Adipose tissue (tissue), 3 donors: ENCODE measurements around the gene MACROD2. TPM values are rescaled to one million over a fixed set of nuclear protein-coding genes. Genes with fewer than 3 reads are reported as not detected.

ENCODE experiments used
- H3K27ac ChIP-seq: one replicate; pipeline ENCODE4 v1.5.1; 2013; ENCODE audit warnings: low read depth, low read length
- WGBS, 3 donors: extraction: QIAGEN DNeasy Blood & Tissue Kit; methylation state at CpG; one replicate each; pipeline ENCODE4 v1.1.7; 2013; 5-methylcytosine and 5-hydroxymethylcytosine counted together
- polyA plus RNA-seq, 3 donors: library from polyadenylated mRNA; stranded (reverse); fragments of 200-250 nt; gene quantifications; one replicate each; pipeline ENCODE4 v1.2.3, GENCODE V29; 2013
- donor health status: healthy with polysubstance abuse.
- donor health status: Bipolar disorder and iron deficiency.
- donor health status: healthy.

The MACROD2 gene
- polyA plus RNA-seq, 3 donors = 0.11 to 0.98 (median 0.56) TPM

DNA sequence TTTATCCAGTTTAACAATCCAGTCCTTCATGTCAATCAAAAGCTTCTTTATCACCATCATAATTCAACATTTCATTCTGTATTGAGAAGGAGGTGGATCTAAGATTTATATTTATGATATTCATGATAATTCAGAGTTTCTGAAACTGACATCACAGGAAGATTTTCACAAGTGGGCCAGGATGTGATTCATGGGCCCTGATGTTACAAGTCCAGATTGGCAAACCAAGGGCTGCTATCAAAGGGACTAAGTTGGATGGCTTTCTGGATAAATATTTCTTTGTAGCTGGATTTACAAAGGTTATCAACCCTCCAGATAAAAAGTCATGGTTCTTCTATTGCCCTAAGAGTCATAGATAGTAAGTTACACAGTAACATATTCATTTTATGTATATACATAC, 1711.4 kb downstream of the MACROD2 start:
- no peak overlapping the region for H3K27ac ChIP-seq

DNA sequence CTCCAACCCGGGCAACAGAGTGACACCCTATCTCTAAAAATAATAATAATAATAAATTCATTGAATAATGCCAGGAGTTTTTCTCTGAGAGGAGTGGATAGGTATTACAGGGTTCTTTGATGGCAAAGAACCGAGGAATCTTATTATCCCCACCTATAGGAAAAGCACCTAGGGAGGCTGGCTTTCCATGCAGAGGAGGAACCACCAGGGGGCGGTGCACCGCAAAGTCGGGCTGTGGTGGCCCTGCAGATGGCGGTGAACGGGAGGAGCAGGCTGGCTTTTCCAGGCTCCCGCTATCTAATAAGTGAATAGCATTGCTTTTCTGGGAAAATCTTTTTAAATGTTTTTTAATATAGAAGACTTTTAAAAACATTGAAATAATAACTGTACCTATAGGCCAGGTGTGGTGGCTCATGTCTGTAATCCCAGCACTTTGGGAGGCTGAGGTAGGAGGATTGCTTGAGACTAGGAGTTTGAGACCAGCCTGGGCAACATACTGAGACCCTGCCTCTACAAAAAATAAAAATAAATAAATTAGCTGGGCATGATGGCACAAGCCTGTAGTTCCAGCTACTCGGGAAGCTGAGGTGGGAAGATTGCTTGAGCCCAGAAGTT, 1713.8 kb downstream of the MACROD2 start:
- WGBS, 3 donors = 53 to 64% (median 64%) methylated on average over 9 of the region's 9 CpGs

DNA sequence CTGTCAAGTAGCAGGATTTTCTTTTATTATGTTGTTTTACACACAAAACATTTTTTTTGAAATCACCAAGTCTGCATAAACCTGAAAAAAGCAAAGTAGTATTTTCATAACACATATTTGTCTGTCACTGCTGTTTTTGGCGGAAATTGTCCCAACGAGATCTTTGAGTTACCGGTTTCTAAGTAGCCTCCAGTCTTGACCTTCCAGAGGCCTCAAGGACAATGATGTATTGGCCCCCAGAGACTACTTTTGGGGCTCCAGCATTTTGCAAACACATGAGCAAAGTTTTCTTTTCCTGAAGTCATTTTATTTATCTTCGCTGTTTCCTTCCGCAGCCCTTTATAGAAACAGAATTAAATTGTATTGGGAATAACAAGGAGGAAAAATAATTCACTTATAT, 1715.3 kb downstream of the MACROD2 start:
- no peak overlapping the region for H3K27ac ChIP-seq
- WGBS, 3 donors = 56 to 74% (median 72%) methylated on average over 5 of the region's 5 CpGs

More for the DNA sequence above, 1713.8 kb downstream of the MACROD2 start:
- no peak overlapping the region for H3K27ac ChIP-seq

DNA sequence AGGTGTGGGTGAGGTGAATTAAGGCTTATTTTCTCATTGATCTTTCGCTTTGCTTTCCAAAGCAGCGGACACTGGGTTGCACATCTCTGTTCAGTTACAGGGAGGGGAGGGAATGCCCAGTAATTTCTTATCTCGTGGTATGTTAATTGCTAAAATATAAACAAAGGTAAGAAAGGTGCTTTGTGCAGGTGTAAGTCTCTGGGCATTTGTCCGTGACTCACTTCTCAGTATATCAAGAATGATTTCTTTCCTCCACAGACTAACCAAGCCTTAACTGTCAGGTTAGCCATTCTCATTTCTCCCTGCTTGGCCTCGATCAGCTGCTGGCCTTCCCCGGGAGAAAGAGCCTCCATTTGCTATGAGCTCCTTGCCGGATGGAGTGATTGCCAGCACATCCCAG, 1715.9 kb downstream of the MACROD2 start:
- no peak overlapping the region for H3K27ac ChIP-seq
- WGBS, 3 donors = 28 to 82% (median 80%) methylated on average over 7 of the region's 7 CpGs

DNA sequence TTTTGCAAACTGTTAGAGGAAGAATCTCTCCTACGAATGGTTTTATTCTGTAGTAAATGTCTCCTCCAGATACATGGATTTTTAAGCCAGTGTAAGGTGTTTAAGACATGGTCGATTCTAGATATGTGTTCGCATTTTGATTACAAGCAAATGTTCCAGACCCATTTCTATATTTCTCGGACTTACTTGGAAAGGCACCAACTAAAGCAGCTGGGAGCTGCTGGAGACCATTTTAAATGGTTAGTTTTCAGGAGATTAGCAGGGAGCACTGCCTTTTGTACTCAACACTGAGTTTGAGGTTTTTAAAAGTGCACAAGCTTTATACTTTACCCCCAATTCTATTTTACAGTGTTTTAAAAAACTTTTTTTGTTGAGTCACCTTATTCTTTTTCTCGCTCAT, 1720.9 kb downstream of the MACROD2 start:
- H3K27ac ChIP-seq = no peak overlapping the region
- WGBS, 3 donors = 70 to 81% (median 79%) methylated on average over 5 of the region's 5 CpGs

DNA sequence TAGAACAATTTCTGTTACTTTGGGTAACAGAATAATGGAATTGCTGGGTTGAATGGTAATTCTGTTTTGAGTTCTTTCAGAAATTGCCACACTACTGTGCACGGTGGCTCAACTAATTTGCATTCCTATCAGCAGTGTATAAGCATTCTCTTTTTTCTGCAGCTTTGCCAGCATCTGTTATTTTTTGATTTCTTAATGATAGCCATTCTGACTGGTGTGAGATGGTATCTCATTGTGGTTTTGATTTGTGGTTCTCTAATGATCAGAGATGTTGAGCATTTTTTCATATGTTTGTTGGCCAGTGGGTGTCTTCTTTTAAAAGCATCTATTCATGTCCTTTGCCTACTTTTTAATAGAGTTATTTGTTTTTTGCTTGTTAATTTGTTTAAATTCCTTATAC, 1731.1 kb downstream of the MACROD2 start:
- 91 to 95% (median 94%) methylated on average over 1 of the region's 1 CpG for WGBS, 3 donors
- H3K27ac ChIP-seq = no peak overlapping the region

DNA sequence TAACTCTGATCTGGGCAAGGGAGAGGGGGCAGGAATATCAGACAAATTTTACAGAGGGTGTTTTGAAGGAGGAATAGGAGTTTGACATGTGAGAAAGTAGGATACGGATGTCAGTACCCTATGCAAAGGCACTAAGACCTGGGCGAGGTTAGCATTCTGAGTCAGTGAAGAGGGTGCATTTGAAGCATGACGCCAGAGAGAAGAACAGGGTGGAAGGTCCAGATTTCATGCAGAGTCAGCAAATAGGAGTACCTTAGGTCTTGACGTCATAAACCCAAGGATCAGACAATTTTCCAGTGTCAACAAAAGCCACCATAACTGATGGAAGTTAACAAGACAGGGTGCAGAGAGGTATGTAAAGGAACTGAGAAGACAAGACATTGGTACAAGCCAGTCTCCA, 1738.7 kb downstream of the MACROD2 start:
- no peak overlapping the region for H3K27ac ChIP-seq
- 67 to 75% (median 71%) methylated on average over 4 of the region's 4 CpGs for WGBS, 3 donors

DNA sequence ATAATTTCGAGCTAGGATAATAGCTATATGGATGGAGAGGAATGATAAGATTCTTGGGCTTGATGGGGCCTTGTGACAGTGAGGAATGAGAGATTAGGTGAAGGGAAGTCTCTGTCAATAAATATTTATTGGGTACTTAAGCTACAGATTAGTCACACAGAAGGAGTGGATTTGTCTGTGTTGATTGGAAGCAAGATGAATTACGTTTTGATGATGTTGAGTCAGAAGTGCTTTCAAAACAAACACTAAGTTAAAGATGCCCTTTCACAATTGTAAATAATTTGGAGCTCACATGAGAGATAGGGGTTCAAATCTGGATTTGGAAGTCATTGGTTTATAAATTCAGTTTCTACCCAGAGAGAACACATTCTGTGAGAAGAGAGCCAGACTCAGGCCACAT, 1743.7 kb downstream of the MACROD2 start:
- 66 to 73% (median 68%) methylated on average over 2 of the region's 2 CpGs for WGBS, 3 donors
- H3K27ac ChIP-seq = no peak overlapping the region

DNA sequence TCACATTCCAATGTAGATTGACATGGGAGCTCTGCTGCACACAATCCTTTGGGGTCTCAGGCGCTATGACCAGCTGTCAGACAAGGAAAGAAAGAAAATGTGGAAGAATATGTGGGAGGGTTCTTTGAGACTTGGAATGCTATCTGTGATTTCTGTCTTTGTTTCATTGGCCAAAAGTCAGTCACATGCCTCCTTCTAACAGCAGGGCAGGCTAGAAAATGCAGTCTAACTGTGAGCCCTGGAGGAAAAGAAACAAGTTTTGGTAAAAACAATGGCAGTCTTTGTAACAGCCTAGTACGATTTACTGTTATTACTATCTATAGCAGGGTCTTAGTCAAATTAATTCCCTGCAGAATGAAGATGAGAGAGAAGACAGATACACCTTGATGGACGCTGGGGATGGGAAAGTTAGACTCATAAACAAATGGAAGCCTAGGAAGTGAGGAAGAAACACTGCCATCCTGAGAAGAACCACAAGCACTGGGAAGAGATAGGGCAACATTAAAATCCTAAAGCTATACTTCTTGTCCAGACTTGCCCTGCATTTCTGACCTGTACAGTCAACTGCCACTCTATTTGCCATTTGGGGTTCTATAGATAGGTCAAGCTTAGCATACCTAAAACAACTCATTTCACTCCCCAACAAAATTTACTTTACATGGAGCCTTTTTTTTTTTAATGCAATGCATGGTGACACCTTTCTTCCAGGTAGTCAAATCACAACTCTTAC, 1744.9 kb downstream of the MACROD2 start:
- H3K27ac ChIP-seq = no peak overlapping the region
- 78 to 87% (median 78%) methylated on average over 3 of the region's 3 CpGs for WGBS, 3 donors

DNA sequence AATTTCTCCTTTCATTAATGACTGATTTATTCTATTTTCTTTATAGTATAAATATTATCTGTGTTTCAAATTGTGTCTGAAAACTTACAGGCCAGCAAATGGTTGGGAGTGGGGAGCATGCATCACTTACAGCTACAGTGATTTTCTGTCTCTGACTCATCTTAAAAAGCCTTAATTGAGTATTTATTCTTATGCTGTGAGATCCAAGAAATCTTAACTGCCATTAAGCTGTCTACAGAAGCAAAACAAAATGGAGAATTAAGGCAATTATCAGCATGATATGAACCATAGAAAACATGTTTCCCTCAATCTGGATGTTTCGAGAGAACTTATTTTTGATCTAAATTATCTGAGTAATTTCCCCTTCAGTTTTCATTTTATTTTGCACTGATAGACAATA, 1746.8 kb downstream of the MACROD2 start:
- 96 to 98% (median 96%) methylated on average over 1 of the region's 1 CpG for WGBS, 3 donors

DNA sequence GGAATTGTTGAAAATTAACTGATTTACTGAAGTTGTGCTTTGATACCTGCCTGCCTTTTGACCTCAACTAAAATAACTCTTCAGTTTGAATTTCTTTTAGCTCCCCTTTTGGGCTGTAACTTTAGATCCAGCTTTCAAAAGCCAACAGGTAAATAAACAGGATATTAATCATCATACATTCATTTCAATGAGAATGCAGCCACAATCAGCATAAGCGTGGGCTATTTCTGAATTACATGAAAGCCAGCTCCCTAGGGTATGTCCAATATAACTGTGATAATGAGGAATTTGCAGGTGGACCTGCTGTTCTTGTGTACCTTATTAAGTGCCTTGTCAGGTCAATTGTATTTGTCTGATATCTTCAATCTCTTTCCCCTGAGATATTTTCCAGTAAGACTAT, 1747.3 kb downstream of the MACROD2 start:
- WGBS, 3 donors = 68 to 78% (median 71%) methylated on average over 1 of the region's 1 CpG
- H3K27ac ChIP-seq = no peak overlapping the region

More for the DNA sequence above, 1746.8 kb downstream of the MACROD2 start:
- H3K27ac ChIP-seq = no peak overlapping the region

DNA sequence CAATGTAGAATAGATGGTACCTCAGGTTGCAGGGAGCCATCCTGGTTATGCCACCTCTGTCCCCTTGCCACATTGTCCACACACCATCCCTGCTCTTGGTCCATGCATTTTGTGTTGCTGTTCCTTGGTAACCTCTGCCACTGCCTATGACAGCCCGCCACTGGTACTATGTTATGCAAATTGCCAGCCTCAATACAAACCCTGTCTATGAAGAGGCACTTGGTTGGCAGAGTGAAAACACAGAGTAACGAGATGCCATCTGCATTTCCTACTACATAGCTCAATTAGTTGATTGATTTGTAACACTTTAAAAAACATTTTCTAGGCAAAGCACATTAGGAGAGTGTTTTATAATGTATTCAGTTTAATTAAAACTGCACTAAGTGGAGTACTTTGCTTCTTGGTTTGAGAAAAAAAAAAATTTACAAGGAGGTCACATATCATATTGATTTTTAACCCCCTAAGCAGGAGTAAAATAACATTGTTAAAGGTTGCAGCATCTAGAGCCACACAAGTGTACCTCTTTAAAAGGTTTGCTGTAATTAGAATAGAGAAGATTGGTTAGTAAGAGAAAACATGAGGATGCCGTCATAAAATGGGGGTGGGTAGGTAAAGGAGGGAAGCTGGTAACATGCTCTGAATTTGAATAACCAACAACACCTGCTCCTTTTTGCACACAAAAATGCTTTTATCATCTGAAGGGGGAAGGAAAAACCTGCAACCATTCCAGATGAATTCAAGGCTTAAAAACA, 1760.9 kb downstream of the MACROD2 start:
- no peak overlapping the region for H3K27ac ChIP-seq
- 72 to 84% (median 82%) methylated on average over 3 of the region's 3 CpGs for WGBS, 3 donors

DNA sequence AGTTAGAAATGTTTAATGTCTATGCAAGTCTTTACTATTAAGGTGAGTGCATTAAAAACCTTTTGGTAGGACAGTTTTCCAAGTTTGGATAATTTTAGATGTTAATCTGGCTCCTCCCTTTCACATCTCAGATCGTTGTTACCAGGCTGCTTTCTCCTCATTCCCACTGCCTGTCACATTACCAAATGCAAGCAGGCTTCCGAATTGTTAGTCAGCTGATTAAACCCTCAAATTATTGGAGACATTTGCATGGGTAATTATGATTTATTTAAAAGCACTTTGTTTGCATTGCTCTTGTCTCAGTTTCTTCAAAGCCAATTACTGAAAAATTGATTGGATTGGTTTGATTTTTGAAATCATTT, 1761.4 kb downstream of the MACROD2 start:
- no peak overlapping the region for H3K27ac ChIP-seq
- WGBS, 3 donors = 47 to 57% (median 56%) methylated on average over 2 of the region's 2 CpGs

DNA sequence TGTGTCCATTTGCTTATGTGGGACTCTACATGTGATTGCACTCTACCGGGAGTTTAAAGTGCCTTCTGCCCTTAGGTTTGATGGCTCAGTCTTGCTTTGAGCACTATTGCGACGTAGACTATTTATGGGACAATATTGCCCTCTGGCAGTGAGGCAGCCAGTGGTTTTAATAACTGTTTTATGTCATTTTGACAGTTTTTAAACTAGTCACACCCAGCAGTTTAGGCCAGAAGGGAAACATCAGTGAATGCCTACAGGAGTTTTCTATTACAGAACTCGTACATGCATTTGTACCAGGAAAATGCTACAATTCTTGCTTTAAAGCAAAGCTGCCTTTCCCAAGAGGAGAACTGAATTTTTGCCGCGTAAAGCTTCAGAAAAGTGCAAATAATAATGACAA, 1764.3 kb downstream of the MACROD2 start:
- WGBS, 3 donors = 56 to 71% (median 67%) methylated on average over 6 of the region's 6 CpGs
- H3K27ac ChIP-seq = no peak overlapping the region

DNA sequence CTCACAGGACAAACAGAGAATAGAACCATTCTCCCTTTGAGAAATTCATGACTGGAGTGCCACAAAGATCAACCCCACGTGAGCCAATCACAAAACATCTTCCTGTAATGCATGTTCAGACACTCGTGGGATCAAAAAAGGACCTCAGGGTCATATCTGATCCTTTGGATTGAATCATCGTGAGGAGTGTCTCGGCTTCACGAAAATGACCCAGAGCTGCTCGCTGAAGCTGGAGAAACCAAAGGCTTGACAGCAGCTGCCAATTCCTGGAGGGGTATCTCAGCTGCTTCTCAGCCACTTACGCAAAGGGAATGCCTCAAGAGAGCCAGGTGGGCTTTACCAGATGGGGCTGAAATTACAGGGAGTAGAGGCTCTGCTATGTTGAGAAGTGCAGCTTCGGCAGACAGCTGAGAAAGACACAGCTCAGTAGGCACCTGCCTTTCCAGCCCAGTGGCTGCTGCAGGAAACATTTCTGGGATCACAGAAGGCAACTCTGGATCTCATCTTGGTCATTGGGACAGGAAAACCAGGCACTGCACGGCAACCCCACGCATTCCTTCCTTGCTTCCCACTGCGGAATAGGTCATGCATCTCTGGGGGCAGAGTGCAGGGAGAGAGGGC, 1764.8 kb downstream of the MACROD2 start:
- no peak overlapping the region for H3K27ac ChIP-seq

DNA sequence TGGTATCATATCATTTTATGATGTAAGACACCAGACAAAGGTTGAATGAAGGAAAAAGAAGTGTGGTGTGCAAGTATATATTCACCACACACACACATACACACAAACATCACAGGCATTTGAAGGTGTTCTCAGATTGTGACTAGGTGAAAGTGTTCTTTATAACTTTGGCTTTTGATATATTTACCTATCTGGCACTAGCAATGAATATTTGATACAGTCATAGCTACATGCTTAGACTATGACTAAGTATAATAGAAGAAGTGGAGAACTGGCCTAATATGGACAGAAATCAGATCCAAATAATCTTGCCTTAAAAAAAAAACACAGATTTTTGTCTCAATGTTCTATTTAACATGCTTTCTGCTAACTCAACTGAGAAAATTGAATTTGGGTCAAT, 1768.0 kb downstream of the MACROD2 start:
- H3K27ac ChIP-seq = no peak overlapping the region

More for the DNA sequence above, 1764.8 kb downstream of the MACROD2 start:
- 50 to 70% (median 54%) methylated on average over 11 of the region's 11 CpGs for WGBS, 3 donors

DNA sequence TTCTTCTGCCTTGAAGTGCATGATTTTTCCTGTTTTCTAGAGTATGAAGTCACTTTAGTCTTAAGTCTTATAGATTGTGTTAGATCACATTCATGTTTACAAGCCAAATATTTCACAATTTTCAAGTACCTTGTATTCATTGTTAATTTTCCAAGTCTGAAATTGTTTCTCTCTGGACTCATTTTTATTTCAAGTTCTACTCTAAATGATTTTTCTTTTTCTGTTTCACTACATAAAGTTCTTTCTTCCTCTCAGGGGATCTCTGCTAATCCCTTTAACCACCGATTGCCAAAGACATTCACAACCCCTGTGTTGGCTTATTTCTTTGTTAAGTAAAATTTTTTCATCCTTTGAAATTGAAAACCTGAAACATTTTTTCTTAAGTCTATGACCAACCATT, 1772.3 kb downstream of the MACROD2 start:
- WGBS, 3 donors = 20 to 31% (median 23%) methylated on average over 1 of the region's 1 CpG
- H3K27ac ChIP-seq = no peak overlapping the region

DNA sequence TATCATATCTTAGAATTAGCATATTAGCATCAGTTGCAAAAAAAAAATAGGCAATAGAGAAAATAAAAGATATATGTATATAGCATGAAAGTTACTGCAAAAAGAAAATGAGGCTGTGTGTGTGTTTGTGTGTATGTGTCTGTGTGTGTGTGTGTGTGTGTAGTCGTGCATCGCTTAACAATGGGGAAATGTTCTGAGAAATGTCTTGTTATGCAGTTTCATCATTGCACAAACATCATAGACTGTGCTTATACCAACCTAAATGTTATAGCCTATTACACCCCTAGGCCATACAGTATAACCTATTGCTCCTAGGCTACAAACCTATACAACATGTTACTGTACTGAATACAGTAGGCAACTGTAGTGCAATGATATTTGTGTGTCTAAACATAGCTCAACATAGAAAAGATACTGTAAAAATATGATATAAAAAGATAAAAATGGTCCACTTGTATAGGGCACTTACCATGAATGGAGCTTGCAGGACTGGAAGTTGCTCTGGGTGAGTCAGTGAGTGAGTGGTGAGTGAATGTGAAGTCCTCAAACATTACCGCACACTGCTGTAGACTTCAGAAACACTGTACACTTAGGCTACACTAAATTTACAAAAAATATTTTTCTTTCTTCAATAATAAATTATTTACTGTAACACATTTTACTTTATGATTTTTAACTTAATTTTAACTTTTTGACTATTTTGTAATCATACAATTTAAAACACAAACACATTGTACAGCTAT, 1772.9 kb downstream of the MACROD2 start:
- WGBS, 3 donors = 80 to 92% (median 80%) methylated on average over 3 of the region's 3 CpGs

DNA sequence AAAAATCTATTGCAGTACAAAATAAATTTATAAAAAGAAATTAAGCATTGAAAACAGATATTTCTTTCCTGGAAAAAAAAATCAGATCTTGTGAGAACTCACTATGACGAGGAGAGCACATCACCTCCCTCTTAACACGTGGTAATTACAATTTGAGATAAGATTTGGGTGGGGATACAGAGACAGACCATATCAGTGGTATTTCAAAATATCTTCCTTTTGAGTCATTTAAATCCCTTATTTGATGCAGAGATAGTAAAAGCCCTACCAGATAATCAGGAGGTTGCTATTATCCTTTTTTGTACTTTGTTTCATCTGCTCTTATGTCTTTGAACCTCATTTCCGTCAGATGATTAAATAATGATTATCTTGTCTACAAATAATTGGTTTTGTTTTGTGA, 1777.5 kb downstream of the MACROD2 start:
- WGBS, 3 donors = 59 to 64% (median 62%) methylated on average over 3 of the region's 3 CpGs
- H3K27ac ChIP-seq = no peak overlapping the region

More for the DNA sequence above, 1772.9 kb downstream of the MACROD2 start:
- H3K27ac ChIP-seq = no peak overlapping the region
